GM12873 (cell line): ENCODE data around the gene TTLL12.

Experiments
- TF ChIP-seq, protein P1 (sequence below): IDR thresholded peaks from 2 replicates; pipeline ENCODE4 v1.5.1; 2012; ENCODE audit warnings: low read depth, mild to moderate bottlenecking, moderate library complexity, low read length, control low read depth; ENCODE audit not compliant: insufficient read depth; ENCODE audit errors: missing control alignments

TTLL12 gene

DNA sequence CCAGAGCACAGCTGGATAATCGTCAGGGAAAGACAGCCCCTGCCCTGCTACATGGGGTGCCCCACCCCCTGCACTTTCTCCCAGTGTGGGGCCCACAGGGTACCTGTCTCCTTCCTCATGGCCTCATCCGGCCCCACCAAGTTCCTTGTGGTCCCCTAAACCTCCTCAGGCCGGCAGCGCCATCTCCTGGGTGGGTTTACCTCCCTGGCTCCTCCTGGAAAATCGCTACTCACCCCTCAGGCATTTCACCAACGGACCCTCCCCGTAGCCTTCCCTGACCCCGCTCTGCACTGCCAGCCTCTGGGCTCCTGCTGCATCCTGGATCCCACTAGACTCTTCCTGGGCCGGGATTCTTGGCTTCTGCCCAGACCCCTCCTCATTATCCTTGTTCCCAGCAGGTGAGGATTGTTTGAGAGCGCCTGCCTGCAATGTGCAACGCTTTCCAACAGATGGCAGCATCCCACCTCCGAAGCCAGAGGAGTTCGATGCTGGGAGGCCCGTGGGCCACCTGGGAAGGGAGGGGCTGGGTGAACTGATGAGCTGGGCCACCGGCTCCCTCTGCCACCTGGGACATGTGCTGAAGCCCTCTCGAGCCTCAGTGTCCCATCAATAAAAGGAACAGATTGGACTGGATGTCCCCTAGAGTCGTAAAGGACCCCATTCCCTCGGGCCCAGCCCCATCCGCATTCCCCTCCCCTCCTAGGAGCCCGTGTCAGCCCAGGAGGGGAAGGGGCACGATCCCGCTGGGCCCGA, 44.2 kb upstream of the TTLL12 start:
- TF ChIP-seq, protein P1, sequence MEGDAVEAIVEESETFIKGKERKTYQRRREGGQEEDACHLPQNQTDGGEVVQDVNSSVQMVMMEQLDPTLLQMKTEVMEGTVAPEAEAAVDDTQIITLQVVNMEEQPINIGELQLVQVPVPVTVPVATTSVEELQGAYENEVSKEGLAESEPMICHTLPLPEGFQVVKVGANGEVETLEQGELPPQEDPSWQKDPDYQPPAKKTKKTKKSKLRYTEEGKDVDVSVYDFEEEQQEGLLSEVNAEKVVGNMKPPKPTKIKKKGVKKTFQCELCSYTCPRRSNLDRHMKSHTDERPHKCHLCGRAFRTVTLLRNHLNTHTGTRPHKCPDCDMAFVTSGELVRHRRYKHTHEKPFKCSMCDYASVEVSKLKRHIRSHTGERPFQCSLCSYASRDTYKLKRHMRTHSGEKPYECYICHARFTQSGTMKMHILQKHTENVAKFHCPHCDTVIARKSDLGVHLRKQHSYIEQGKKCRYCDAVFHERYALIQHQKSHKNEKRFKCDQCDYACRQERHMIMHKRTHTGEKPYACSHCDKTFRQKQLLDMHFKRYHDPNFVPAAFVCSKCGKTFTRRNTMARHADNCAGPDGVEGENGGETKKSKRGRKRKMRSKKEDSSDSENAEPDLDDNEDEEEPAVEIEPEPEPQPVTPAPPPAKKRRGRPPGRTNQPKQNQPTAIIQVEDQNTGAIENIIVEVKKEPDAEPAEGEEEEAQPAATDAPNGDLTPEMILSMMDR: peak; percentile 95

GRCh38 chr22:43230571-43230970, 43.6 kb upstream of the TTLL12 start:
- TF ChIP-seq, protein P1: no peak

- TF ChIP-seq, protein P1: no peak
These were observed 41.9 kb upstream of the TTLL12 start for GRCh38 chr22:43228863-43229262.

GRCh38 chr22:43228330-43228729, 41.4 kb upstream of the TTLL12 start:
- TF ChIP-seq, protein P1: peak; percentile 44

GRCh38 chr22:43227239-43227630, 40.3 kb upstream of the TTLL12 start:
- TF ChIP-seq, protein P1: no peak

GRCh38 chr22:43226377-43227238, 39.7 kb upstream of the TTLL12 start:
- TF ChIP-seq, protein P1: no peak

- TF ChIP-seq, protein P1: no peak
These were observed 38.7 kb upstream of the TTLL12 start for GRCh38 chr22:43225609-43226008.
